Activated B cell treated with CpG ODN at 0.5 μM for 24 hours (primary cell): Measurements from ENCODE around the gene EEIG1. TPM values are rescaled to one million over a fixed set of nuclear protein-coding genes. Genes with fewer than 3 reads are reported as not detected.

Experiments used
- ATAC-seq: fragments of 200-7000 bp; cut with Tn5 transposase; one replicate; pipeline ENCODE4 v1.10.0; 2021; ENCODE audit warnings: low read depth, mild to moderate bottlenecking, moderate library complexity
- CTCF ChIA-PET: fragments of 350-600 bp; sonication (Branson Sonifier 250); formaldehyde crosslinking; loops from one replicate; lab custom pipeline; 2021; ENCODE audit warnings: antibody characterized with exemption; lab: Charles Lee
- POLR2A ChIA-PET: fragments of 350-600 bp; sonication (Branson Sonifier 250); formaldehyde crosslinking; loops from one replicate; lab custom pipeline; 2021; ENCODE audit warnings: antibody characterized with exemption; lab: Charles Lee
- DNase-seq: peaks from one replicate; pipeline ENCODE4 v3.0.0; 2022
- H3K27ac Mint-ChIP-seq: one replicate; pipeline ENCODE4 v1.8.0; 2020; ENCODE audit warnings: mixed read lengths
- H3K27me3 Mint-ChIP-seq: one replicate; pipeline ENCODE4 v1.8.0; 2021; ENCODE audit warnings: mixed read lengths
- H3K36me3 Mint-ChIP-seq: one replicate; pipeline ENCODE4 v1.8.0; 2021; ENCODE audit warnings: low read depth, mixed read lengths
- H3K4me1 Mint-ChIP-seq: one replicate; pipeline ENCODE4 v1.8.0; 2021; ENCODE audit warnings: mixed read lengths
- H3K4me3 Mint-ChIP-seq: one replicate; pipeline ENCODE4 v1.8.0; 2020; ENCODE audit warnings: mild to moderate bottlenecking, mixed read lengths
- H3K9me3 Mint-ChIP-seq: one replicate; pipeline ENCODE4 v1.8.0; 2020; ENCODE audit warnings: mixed read lengths
- intact Hi-C: fragments of 100-400 bp; cut with micrococcal nuclease; formaldehyde crosslinking; loops from one replicate; pipeline ENCODE4 v1.15.1; 2024
- total RNA-seq: library from RNA; stranded (reverse); gene quantifications from 2 replicates; pipeline ENCODE4 v1.2.3, GENCODE V29; 2022
- TF ChIP-seq, protein P1 (sequence below): fragments of 200-600 bp; IDR thresholded peaks from one replicate; pipeline ENCODE4 v1.8.0; 2022; ENCODE audit warnings: antibody characterized with exemption, mild to moderate bottlenecking

EEIG1 gene
- total RNA-seq, 1 donor from 2014 or later: 88.1 TPM

- H3K27ac Mint-ChIP-seq: peak overlapping the region; percentile 81
- CTCF ChIA-PET: interaction anchor here (0.6 kb wide), 1 partner anchor 110 kb away, joined by 3 read pairs; no protein-coding TSS in a partner anchor
- DNase-seq: no peak
- peaks cover 3% of the 10 kb centered on the region for H3K9me3 Mint-ChIP-seq
- intact Hi-C loops: no loop called here
- H3K4me3 Mint-ChIP-seq: no peak overlapping the region
- POLR2A ChIA-PET: interaction anchor here (1.0 to 1.2 kb wide), 2 partner anchors 9 to 16 kb away, joined by 3 to 6 read pairs; no protein-coding TSS in a partner anchor
- peaks cover 89% of the 10 kb centered on the region for H3K4me1 Mint-ChIP-seq
- no peak for ATAC-seq
- TF ChIP-seq, protein P1, sequence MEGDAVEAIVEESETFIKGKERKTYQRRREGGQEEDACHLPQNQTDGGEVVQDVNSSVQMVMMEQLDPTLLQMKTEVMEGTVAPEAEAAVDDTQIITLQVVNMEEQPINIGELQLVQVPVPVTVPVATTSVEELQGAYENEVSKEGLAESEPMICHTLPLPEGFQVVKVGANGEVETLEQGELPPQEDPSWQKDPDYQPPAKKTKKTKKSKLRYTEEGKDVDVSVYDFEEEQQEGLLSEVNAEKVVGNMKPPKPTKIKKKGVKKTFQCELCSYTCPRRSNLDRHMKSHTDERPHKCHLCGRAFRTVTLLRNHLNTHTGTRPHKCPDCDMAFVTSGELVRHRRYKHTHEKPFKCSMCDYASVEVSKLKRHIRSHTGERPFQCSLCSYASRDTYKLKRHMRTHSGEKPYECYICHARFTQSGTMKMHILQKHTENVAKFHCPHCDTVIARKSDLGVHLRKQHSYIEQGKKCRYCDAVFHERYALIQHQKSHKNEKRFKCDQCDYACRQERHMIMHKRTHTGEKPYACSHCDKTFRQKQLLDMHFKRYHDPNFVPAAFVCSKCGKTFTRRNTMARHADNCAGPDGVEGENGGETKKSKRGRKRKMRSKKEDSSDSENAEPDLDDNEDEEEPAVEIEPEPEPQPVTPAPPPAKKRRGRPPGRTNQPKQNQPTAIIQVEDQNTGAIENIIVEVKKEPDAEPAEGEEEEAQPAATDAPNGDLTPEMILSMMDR: no peak
- H3K36me3 Mint-ChIP-seq: peaks cover 45% of the 10 kb centered on the region
- H3K27me3 Mint-ChIP-seq: no peaks in the 10 kb centered on the region
These were observed 17.8 kb downstream of the EEIG1 start for GRCh38 chr9:127963041-127963358.

GRCh38 chr9:127962278-127962677 lies 18.5 kb downstream of the EEIG1 start:
- Mint-ChIP-seq H3K9me3 (peaks cover 3% of the 10 kb centered on the region), H3K4me1 (peaks cover 86% of the 10 kb centered on the region), H3K27me3 (no peaks in the 10 kb centered on the region), H3K36me3 (peaks cover 45% of the 10 kb centered on the region), H3K27ac (peak overlapping the region; percentile 81), H3K4me3 (no peak overlapping the region)
- ChIA-PET CTCF (no interaction called here), POLR2A (interaction anchor here (1.6 to 3.0 kb wide), 2 partner anchors 9 to 17 kb away, joined by 3 to 13 read pairs; no protein-coding TSS in a partner anchor)
- no peak for ATAC-seq
- no peak for DNase-seq
- TF ChIP-seq, protein P1: no peak
- intact Hi-C loops: no loop called here

DNA sequence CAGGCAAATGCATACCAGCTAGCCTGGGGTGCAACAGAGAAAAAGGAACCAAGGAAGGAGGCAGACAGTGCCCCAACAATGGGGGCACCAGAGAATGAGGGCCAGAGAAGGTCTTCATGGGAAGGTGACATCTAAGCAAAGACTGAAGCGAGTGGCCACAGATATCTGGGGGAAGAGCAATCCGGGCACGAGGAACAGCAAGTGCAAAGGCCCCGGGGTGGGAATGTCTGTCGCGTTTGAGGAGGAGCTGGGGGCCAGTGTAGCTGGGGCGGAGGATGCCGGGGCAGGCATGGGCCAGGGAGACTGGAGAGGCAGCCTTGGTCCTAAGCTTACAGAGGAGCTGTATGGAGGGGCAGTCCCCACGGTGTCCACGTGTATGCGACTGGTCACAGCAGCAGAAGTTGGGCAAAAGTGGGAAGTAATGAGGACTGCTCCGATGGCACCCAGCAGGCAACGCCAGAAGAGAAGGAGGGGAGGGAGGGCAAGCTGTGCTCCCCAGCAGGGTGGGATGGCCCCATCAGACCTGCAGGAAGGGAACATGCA lies 19.1 kb downstream of the EEIG1 start:
- ATAC-seq (no peak), DNase-seq (no peak)
- POLR2A ChIA-PET: interaction anchor here (1.6 to 3.0 kb wide), 2 partner anchors 10 to 17 kb away, joined by 3 to 13 read pairs; no protein-coding TSS in a partner anchor
- H3K9me3 Mint-ChIP-seq: peaks cover 3% of the 10 kb centered on the region
- H3K4me1 Mint-ChIP-seq: peaks cover 84% of the 10 kb centered on the region
- intact Hi-C loops: no loop called here
- CTCF ChIA-PET: no interaction called here
- no peaks in the 10 kb centered on the region for H3K27me3 Mint-ChIP-seq
- TF ChIP-seq, protein P1: no peak
- H3K4me3 Mint-ChIP-seq: no peak overlapping the region
- H3K36me3 Mint-ChIP-seq: peaks cover 45% of the 10 kb centered on the region
- peak overlapping the region; percentile 69 for H3K27ac Mint-ChIP-seq

DNA sequence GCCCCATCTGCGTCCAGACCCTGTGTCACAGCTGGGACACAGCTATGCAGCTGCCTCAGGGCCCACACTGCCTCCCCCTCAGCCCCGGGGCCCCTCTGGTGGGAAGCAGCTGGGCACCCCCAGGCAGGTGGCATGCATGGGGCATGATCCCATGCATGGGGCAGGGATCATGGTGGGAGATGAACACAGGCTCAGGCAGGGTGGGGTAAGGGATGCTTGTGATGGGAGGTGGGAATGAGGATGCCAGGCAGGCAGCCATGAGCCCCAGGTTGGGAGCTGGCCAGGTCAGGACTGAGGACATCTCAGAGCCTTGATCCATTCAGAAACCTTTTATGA lies 19.7 kb downstream of the EEIG1 start:
- TF ChIP-seq, protein P1: no peak
- no peak for ATAC-seq
- Mint-ChIP-seq H3K4me1 (peaks cover 80% of the 10 kb centered on the region), H3K36me3 (peaks cover 45% of the 10 kb centered on the region), H3K4me3 (no peak overlapping the region), H3K9me3 (peaks cover 3% of the 10 kb centered on the region), H3K27ac (peak overlapping the region; percentile 69), H3K27me3 (no peaks in the 10 kb centered on the region)
- no peak for DNase-seq
- ChIA-PET POLR2A (interaction anchor here (1.2 to 3.0 kb wide), 3 partner anchors 10 to 23 kb away, joined by 3 to 13 read pairs (median 3); no protein-coding TSS in a partner anchor), CTCF (no interaction called here)
- intact Hi-C loops: no loop called here

DNA sequence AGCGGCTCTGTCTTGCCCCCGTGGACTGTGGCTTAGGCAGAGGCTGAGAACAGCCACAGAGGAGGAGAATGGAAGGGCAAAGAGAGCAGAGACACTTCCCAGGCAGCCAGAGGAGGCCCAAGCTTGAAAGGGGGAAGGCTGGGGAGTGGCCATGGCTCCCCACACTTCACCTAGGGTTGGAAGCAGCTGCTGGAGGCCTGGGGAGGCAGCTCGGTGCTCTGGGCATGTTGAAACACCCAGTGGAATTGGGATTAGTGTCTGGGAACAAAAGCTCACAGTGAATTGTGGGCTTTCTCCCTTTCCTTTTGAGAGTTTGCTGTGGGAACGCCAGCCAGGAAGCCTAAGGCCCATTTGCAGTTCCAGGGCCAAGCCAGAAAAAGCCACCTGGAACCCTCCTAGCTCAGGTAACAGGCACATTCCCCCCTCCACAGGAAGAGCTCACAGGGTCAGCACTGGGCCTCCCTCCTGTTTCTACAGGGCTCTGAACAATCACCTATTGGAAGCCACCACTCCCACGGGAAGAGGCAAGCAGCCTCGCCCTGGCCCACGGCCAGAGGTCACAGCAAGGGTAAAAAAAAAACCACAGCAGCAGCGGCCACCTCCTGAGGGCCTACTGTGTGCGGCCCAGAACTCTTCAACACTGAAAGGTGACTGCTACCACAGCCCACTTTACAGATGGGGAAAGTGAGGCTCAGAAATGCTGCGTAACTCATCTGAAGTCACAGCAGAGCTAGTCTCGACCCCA lies 20.2 kb downstream of the EEIG1 start:
- ATAC-seq (no peak), DNase-seq (no peak)
- H3K9me3 Mint-ChIP-seq: peaks cover 3% of the 10 kb centered on the region
- TF ChIP-seq, protein P1: no peak
- H3K4me3 Mint-ChIP-seq: no peak overlapping the region
- CTCF ChIA-PET: no interaction called here
- peak overlapping the region; percentile 75 for H3K27ac Mint-ChIP-seq
- H3K36me3 Mint-ChIP-seq: peaks cover 44% of the 10 kb centered on the region
- intact Hi-C loops: no loop called here
- no peaks in the 10 kb centered on the region for H3K27me3 Mint-ChIP-seq
- POLR2A ChIA-PET: interaction anchor here (1.2 to 3.0 kb wide), 3 partner anchors 11 to 23 kb away, joined by 3 to 13 read pairs (median 3); no protein-coding TSS in a partner anchor
- H3K4me1 Mint-ChIP-seq: peaks cover 80% of the 10 kb centered on the region
